ENCODE measurements around the gene UBE2J2.
"Not testable (repeated sequence)": the region's sequence is repeated elsewhere in the genome, so short reads cannot be mapped to it uniquely, and the experiment has no call there.

Gene UBE2J2

GRCh38 chr1:1259540-1259939 lies 14.1 kb downstream of the UBE2J2 start:
- DNase-seq (ENCODE audit: low read depth in 4 of 4, low spot score in 1 of 4): no peak

- no peak for DNase-seq (ENCODE audit: low read depth in 4 of 4, low spot score in 1 of 4)
Observed at GRCh38 chr1:1259119-1259488, 14.6 kb downstream of the UBE2J2 start.

- DNase-seq (ENCODE audit: low read depth in 4 of 4, low spot score in 1 of 4): no peak
Observed at GRCh38 chr1:1256956-1257871, 16.4 kb downstream of the UBE2J2 start.

- DNase-seq (ENCODE audit: low read depth in 4 of 4, low spot score in 1 of 4): no peak
Observed at GRCh38 chr1:1255611-1256010, 18.0 kb downstream of the UBE2J2 start.

GRCh38 chr1:1255078-1255477 lies 18.6 kb downstream of the UBE2J2 start:
- DNase-seq (ENCODE audit: low read depth in 4 of 4, low spot score in 1 of 4): no peak

- DNase-seq (ENCODE audit: low read depth in 4 of 4, low spot score in 1 of 4): no peak
Observed at GRCh38 chr1:1254667-1254998, 19.0 kb downstream of the UBE2J2 start.

- DNase-seq (ENCODE audit: low read depth in 4 of 4, low spot score in 1 of 4): no peak
Observed at GRCh38 chr1:1253972-1254666, 19.5 kb downstream of the UBE2J2 start.

GRCh38 chr1:1253314-1253713 lies 20.3 kb downstream of the UBE2J2 start:
- no peak for DNase-seq (ENCODE audit: low read depth in 4 of 4, low spot score in 1 of 4)

GRCh38 chr1:1250786-1251284 lies 22.8 kb downstream of the UBE2J2 start:
- peak in 3 of 4 experiments; percentile 42 to 47 (median 42) for DNase-seq (ENCODE audit: low read depth in 4 of 4, low spot score in 1 of 4)

- DNase-seq (ENCODE audit: low read depth in 4 of 4, low spot score in 1 of 4): not testable (repeated sequence)
Observed at GRCh38 chr1:1248009-1248913, 25.4 kb downstream of the UBE2J2 start.

GRCh38 chr1:1247341-1247913 lies 26.2 kb downstream of the UBE2J2 start:
- DNase-seq (ENCODE audit: low read depth in 4 of 4, low spot score in 1 of 4): no peak

- no peak for DNase-seq (ENCODE audit: low read depth in 4 of 4, low spot score in 1 of 4)
Observed at GRCh38 chr1:1246577-1247340, 26.9 kb downstream of the UBE2J2 start, which contains the start of gene C1QTNF12. Gene C1QTNF12 (minus strand): TSS chr1:1246722. CDS start chr1:1246690, 32 bp downstream.

- DNase-seq (ENCODE audit: low read depth in 4 of 4, low spot score in 1 of 4): no peak
Observed at GRCh38 chr1:1245817-1246576, 27.7 kb downstream of the UBE2J2 start.

- no peak for DNase-seq (ENCODE audit: low read depth in 4 of 4, low spot score in 1 of 4)
Observed at GRCh38 chr1:1245178-1245816, 28.4 kb downstream of the UBE2J2 start.

- DNase-seq (ENCODE audit: low read depth in 4 of 4, low spot score in 1 of 4): no peak
Observed at GRCh38 chr1:1244192-1244811, 29.4 kb downstream of the UBE2J2 start.

- no peak for DNase-seq (ENCODE audit: low read depth in 4 of 4, low spot score in 1 of 4)
Observed at GRCh38 chr1:1243807-1244191, 29.9 kb downstream of the UBE2J2 start.

GRCh38 chr1:1243266-1243660 lies 30.4 kb downstream of the UBE2J2 start:
- no peak for DNase-seq (ENCODE audit: low read depth in 4 of 4, low spot score in 1 of 4)

- no peak for DNase-seq (ENCODE audit: low read depth in 4 of 4, low spot score in 1 of 4)
Observed at GRCh38 chr1:1242461-1243265, 31.0 kb downstream of the UBE2J2 start.
